Measurements from ENCODE around the gene EPS8L3.
"Not testable (repeated sequence)": the region's sequence is repeated elsewhere in the genome, so short reads cannot be mapped to it uniquely, and the experiment has no call there.

Gene EPS8L3

GRCh38 chr1:109770331-109771095, 6.8 kb upstream of the EPS8L3 start:
- DNase-seq (ENCODE audit: insufficient read length, low spot score) (no peak), FAIRE-seq (no peak)
- TF ChIP-seq CTCF (IDR thresholded peaks at IDR 0.05; ENCODE audit: insufficient read depth, missing control alignments) = no peak

GRCh38 chr1:109769330-109770078, 5.8 kb upstream of the EPS8L3 start:
- DNase-seq (ENCODE audit: insufficient read length, low spot score) (no peak), FAIRE-seq (no peak)
- TF ChIP-seq CTCF (IDR thresholded peaks at IDR 0.05; ENCODE audit: insufficient read depth, missing control alignments) = no peak

- FAIRE-seq = no peak
- no peak for DNase-seq (ENCODE audit: insufficient read length, low spot score)
- TF ChIP-seq CTCF (IDR thresholded peaks at IDR 0.05; ENCODE audit: insufficient read depth, missing control alignments) = no peak
Observed at GRCh38 chr1:109768820-109769219, 5.1 kb upstream of the EPS8L3 start.

- FAIRE-seq = no peak
- DNase-seq (ENCODE audit: insufficient read length, low spot score) = no peak
- TF ChIP-seq CTCF (IDR thresholded peaks at IDR 0.05; ENCODE audit: insufficient read depth, missing control alignments) = no peak
Observed at GRCh38 chr1:109768335-109768650, 4.6 kb upstream of the EPS8L3 start.

- no peak for TF ChIP-seq CTCF (IDR thresholded peaks at IDR 0.05; ENCODE audit: insufficient read depth, missing control alignments)
- no peak for DNase-seq (ENCODE audit: insufficient read length, low spot score)
- no peak for FAIRE-seq
Observed at GRCh38 chr1:109767637-109768334, 4.1 kb upstream of the EPS8L3 start.

- DNase-seq (ENCODE audit: insufficient read length, low spot score); FAIRE-seq: not testable (repeated sequence)
Observed at GRCh38 chr1:109766991-109767636, 3.4 kb upstream of the EPS8L3 start.

- no peak for TF ChIP-seq CTCF (IDR thresholded peaks at IDR 0.05; ENCODE audit: insufficient read depth, missing control alignments)
- FAIRE-seq = no peak
Observed at GRCh38 chr1:109765896-109766615, 2.3 kb upstream of the EPS8L3 start.

More at GRCh38 chr1:109765896-109766615, 2.3 kb upstream of the EPS8L3 start:
- DNase-seq (ENCODE audit: insufficient read length, low spot score) = no peak

Data from D721Med (cell line).